Measurements from ENCODE around the gene GEMIN5.

The GEMIN5 gene

DNA sequence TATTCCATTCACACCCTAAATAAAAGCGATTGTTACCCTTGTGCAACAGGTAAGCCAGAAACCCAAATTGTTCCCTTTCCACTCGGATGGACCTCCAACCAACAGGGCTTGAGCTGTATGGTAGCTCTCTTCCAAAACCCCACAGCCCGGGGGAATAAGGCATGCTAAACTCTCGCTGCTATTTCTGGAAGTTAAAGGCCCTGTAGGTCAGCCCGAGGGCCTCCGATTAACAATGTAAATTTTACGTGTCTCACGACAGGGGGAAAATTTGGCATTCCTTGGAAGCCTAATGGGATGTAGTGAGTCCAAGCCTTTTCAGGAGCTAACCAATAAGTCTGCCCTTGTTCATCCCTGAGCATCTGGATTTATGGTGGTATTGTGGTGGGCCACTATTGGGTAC is 53.6 kb downstream of the GEMIN5 start:
- DNase-seq: no peak

DNA sequence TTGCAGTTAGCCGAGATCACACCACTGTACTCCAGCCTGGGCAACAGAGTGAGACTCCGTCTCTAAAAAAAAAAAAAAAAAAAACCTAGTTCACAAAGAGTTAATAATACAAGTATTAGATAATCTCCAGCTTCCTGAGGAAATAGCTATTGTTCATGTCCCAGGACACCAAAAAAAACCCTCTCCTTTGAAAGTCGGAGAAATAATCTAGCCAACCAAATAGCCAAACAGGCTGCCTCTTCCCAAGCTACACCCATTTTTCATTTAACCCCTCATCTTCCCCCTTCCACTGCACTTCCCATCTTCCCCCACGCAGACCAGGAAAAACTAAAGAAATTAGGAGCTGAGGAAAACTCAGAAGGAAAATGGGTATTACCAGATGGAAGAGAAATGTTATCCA is 56.0 kb downstream of the GEMIN5 start:
- DNase-seq: no peak

DNA sequence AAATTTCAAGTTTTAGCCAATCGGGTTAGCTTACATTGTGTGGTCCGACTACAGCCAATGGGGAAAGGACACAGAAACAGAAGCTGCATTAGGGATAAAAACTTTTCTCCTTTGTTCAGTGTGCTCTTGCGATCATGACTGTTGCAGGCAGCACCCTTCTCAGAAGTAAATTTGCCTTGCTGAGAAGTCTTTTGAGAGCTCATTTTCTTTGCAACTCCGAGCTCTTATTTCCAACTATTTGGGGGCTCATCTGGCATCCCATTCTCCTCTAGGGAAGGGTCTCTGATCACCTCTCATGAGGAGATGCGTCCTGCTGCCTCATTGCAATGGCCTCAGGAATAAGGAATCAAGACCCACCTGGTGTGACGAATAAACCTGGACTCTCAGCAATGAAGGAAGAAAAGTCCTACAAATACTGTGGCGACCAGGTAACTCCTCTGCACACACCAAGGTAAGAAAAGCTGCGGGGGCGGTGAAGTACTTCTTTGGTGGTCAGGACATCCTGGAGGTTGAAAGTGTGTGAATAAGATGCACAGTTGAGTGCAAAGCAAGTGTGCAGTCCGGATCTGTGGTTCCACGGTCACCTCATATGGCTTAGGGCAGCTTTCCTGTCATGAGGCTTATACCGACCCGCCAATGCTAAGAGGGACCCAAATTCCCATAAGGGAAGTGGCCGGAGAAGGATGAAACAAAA is 59.2 kb downstream of the GEMIN5 start:
- DNase-seq: peak; percentile 56

DNA sequence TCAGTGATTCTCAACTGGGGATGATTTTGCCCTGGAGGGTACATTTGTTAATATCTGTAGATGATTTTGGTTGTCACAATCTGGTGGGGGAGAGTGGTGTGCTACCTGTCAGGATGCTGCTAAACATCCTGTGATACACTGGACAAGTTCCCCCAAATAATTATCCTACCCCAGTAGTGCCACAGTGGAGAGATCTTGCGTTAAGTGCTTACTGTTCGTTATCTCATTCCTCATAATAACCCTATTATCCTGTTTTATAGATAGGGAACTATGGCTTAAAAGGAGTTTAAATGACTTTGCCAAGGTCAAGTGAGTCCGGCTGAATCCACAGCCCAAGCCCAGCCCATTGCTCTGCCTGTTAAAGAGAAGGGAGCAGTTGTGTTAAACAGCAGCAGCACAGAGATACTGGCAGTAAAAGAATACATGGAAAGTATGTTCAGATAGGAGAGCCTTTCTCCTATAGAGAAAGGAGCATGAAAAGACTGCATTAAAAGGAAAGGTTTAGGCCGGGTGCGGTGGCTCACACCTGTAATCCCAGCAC is 64.2 kb downstream of the GEMIN5 start:
- DNase-seq: no peak

DNA sequence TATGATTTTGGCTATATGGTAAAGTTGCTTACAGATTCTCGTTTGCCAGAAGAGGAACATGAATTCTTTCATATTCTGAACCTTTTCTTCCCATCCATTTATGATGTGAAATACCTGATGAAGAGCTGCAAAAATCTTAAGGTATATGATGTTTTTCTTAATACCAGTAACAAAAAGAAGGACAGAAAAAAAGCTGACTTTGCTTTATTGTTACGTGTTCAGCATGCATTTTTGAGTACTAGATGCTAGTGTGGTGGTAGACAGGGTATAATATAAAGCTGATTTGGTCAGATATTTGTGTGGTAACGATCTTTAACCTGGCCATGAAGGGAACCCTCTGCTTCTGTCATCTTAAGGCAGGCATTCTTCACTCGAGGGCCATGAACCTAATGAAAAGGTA is 66.3 kb downstream of the GEMIN5 start:
- no peak for DNase-seq

DNA sequence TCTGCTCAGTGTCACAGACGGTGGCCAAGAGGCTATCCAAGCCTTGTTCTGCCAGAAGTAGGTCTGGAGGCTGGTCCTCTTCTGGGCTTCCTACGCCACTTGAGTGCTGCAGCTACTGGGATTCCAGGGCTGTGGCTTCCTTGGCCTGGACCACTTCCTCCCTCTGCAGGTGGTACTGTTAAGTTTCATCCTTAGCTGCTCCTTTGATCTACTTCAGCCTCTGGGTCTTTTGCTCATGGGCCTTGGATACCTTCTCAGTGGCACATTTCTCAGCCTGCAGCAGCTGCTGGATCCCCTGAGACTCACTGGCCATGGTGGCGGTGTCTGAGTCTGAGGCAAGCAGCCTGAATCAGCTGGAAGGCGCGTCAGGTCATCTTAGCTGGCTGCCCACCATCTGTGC is 69.3 kb downstream of the GEMIN5 start:
- DNase-seq: peak; percentile 53

DNA sequence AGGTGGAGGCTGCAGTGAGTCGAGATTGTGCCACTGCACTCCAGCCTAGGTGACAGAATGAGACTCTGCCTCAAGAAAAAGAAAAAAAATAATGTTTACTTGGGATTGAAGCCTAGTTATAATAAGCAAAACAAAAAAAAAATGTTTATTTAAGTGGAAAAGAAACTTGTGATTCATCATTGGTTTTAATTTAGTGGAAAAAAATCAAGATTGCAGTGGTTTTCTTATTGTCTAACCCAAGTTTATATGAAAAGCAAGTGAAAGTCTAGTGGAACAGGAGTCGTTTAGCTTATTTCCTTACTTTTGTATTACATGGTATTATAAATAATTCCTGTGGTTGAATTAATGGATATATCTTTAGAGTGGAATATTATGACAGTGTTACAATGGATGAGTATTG is 71.2 kb downstream of the GEMIN5 start:
- no peak for DNase-seq

DNA sequence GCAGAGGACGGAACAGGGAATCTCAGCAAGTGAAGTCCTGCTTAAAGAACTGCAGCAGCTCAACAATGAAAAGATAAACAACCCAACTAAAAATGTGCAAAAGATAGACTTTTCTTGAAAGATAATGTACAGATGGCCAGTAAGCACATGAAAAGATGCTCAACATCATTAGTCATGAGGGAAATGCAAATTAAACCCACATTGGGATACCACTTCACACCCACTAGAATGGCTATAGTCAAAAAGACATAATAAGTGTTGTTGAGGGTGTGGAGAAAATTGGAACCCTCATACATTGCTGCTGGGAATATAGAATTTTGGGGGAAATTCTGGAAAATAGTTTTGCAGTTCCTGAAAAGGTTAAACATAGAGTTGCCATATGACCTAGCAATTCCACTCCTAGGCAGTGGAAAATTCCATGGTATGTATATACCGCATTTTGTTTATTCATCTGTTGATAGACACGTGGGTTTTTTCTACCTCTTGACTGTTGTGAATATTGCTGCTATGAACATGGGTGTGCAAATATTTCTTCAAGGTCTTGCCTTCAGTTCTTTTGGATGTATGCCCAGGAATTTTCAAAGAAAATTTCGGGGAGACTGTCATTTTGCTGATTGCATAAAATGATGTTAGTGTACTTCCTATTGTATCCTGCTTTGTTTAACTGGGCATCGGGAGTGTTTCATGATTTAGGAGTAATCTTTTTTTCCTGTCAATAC is 72.4 kb downstream of the GEMIN5 start:
- no peak for DNase-seq

DNA sequence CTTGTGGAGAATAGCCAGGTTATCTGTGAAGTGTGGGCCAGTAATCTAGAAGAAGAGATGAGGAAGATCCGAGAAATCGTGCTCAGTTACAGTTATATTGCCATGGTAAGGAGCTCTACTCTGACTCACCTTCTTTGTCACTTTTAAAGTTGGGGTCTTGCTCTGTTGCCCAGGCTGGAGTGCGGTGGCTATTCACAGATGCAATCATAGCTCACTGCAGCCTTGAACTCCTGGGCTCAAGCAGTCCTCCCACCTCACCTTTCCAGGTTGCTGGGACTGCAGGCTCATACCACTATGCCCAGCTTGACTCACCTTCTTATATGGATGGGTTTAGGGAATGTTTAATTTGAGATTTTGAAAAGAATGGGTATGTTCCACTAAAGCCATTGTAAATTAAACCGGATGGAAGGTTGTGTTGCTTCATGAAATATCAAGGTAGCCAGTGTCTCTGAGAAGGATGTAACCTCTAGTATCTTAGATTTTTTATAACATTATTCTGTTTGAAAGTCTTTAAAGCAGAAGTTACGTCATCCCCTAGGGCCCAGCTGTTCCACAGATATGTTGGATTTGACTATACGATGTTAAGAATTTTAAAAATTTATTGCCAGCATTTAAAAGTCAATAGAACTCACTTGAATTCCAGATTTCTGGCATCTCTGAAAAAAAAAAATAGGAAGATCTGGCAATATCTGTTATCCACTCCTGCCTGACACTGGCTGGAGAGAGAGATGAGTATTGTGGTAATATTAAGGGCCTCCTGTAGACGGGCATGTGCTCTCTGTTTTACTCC is 74.5 kb downstream of the GEMIN5 start:
- no peak for DNase-seq

DNA sequence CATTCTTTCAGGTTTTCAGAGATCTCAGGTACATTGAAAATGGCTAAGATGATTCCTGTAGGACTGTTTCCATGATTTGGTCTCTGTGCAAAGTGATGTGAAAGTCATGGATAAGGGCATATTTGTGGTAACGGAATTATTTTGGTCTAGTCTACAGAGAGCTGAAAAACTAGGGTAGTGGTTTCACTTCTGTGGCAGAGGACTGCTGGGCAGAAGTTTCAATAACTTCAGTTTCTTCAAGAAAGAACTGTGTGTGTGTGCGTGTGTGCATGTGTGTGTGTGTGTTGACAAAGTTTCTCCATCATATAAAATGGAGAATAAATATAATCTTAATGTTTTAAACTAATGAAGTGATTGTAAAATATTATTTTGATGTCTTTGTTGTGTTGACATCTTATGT is 75.2 kb downstream of the GEMIN5 start:
- no peak for DNase-seq

DNA sequence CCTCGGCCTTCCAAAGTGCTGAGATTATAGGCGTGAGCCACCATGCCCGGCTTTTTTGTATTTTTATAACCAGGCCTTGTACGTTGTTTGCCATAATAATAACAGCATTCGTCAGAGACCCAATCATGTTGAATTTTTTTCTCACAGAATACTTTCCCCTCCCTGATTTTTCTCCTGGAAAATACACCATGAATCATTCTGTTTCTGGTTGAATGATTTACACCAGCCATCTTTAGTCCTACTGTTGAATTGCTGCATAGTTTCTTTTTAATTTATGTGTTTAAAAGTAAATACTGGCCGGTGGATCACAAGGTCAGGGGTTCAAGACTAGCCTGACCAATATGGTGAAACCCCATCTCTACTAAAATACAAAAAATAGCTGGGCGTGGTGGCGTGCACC is 76.1 kb downstream of the GEMIN5 start:
- no peak for DNase-seq

DNA sequence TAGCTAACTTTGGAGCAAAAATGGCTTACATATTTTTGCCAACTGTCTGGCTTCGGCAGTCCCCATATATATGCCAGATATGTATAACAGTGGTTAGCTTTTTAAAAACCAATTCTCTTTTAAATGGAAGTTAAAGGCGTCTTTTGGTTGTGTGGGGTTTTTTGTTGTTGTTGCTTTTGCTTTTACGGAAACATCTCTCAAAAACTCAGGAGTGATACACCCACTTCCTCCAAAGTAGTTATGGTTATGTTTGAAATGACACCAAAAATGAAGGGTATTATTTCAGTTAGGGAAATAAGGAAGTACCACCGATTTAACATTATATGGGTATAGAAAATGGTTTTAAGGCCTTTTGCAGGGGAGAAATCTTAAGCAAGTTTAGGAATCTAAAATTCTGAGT is 77.2 kb downstream of the GEMIN5 start:
- DNase-seq: peak; percentile 64

DNA sequence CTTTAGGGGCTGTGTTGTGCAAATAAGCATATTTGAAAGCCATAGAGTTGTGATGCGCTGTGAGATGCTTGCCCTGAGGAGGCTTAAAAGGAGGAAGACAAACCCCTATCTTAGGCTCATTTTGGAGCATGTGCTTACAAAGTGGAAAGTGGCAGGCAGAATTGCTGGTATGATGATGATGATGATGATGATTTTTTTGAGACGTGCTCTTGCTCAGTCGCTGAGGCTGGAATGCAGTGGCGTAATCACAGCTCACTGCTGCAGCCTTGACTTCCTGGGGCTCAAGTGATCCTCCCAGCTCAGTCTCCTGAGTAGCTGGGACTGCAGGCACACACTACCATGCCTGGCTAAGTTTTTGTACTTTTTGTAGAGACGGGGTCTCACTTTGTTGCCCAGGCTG is 77.9 kb downstream of the GEMIN5 start:
- peak; percentile 40 for DNase-seq

DNA sequence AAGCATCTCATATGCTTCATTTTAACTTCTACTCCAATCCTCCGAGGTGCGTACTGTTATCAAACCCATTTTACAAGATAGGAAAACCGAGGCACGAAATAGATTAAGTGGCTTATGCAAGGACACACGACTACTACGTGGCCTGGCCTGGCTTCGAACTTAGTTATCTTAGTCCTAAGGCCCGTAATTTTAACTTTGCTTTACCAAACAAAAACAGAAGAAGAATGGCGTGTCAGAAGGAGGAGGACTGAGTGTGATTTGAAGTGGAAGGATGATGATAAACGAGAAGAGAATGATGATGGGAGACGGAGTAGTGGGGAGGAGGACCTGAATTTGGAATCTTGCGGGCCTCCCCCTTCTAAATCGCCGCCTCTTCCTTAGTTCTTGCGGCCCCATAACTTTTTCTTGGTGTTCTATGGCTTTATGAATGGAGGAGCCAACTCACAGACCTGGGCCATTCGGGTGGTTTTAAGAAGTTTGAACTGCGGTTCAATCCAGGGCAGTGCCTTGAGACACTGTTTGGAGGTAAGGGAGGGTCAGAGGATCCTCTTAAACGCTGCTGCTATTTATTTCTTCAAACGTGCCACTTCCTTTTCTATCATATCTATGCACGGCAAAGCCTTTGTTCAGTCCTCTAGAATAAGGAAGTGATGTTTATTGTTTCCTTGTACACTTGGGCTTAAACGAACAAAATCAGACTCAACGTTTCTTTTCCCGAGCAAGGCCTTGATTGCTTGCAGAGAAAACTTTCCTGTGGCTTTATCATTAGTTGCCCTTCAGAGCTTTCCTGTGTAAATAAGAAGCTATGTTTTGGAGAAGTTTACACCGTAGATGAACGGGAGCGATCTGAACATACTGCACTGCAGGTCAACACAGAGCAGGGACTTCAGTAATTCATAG is 78.8 kb downstream of the GEMIN5 start:
- peak; percentile 83 for DNase-seq

DNA sequence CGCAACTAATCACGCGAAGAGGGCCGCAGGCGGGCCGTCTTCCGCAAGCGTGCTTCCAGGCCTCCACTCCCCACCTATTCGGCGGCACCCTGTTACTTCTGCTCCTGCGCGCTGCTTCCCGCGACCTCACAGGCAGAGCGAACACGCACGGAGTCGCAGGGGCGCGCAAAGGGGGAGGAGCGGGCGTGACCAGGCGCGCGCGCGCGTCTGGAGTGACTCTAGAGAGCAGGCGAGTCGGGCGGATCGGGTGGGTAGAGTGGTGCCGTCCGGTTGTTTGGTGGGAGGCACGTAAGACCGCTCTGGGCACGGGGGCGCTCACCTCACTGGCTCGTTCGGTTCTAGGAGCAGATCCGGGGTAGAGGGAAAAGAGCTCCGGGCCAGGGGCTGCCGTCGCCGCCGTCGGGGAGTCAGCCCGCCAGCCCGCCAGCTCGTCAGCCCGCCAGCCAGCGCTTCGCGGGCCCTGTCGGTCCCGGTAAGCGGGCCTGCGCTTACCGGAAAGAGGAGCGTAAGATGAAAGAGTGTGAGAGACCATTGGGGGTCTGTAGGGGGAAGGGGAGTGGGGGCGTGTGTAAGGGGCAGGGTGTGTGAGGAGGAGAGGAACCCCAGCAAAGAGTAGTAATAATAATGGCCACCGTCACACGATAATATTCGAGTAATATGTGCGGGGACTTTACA is 79.6 kb downstream of the GEMIN5 start, which contains the start of gene CNOT8:
Gene CNOT8, plus strand, starts transcription at position 331 of the 675 bp plus-strand sequence. CDS start 4,652 bp downstream, outside the sequence.
- peak; percentile 99 for DNase-seq

DNA sequence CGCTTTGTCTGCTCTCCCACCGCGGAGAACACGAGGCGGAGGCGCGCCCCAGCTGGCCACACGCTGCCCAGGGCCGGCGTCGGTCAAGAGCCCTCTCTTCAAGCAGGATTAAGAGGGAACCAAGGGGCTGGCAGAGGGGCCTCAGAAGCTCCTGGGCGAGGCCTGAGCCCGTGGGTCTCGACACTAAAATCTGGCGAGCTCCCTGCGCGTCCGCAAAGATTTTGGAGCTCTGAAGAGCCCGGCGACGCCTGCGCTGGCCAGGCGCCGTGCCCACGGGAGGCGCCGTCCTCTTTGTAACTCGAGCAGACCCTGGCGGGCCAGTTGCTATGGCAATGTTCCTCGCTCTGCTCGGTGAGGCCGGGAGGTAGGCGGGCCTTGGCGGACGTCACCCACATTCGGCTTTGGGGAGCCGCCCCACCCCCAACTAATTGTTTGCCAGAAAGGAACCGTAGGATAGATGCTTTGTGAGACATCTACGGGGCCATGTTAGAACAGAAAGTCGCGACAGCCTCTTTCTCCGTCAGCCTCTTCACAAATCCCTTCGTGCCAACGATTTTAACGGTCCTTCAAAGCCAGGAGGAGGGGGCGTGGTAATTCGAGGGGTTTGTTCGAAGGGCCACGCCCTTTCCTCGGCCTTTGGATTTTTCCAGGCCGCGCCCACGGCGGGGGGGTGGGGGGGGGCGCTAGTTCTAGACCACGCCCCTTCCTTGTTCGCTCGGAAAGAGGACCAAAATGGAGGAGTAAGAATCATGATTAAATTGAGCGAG is 80.3 kb downstream of the GEMIN5 start:
- peak; percentile 98 for DNase-seq

DNA sequence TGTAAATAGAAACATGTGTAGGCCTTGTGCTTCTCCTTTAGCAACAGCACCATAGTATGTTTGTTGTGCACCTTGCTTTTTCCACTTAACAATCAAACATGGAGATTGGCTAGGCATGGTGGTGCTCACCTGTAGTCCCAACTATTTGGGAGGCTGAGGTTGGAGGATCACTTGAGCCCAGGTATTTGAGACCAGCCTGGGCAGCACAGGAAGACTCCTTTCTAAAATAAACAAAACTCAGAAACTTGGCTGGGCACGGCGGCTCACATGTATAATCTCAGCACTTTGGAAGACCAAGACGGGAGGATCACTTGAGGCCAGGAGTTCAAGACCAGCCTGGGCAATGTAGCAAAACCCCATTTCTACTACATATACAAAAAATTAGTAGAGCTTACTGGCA is 86.7 kb downstream of the GEMIN5 start:
- DNase-seq: no peak

DNA sequence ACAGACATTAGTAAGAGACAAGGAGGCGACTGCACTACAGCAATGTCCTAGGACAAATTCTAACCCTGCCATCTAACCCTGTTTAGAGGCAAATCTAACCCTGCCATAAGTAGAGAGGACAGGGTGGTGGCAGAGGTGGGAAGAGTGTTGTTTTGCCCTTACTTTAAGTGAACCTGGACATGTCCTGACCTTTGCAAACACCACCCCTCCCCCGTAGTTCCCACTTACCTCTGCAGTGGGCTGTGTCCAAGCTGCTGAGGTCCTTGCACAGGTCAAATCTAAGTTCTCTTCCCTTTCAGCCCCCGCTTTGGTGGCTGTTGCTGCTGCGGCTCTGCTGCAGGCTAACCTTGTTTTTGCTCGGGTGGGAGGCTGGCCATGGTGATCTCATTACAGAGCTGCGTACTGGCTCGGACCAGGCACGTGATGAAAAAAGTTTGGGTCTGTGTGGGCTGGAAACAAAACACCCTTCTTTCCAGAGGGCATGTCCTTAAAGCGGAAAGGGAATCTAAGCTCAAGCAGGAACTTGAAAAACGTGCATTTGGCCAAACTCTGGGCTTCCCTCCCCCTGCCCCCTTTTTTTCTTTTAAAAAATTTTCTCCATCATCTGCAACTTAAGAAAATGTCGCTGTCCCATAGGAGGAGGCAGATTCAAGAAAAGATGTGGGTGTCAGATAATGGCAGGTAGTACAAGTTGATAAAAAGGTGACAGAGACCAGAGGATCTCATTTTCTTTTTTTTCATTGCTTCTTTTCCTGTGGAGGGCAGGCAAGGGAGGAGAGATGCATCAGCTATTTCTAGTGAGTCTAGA is 87.6 kb downstream of the GEMIN5 start, which contains the start of gene FAXDC2:
Gene FAXDC2, minus strand, starts transcription at position 349 of the 808 bp plus-strand sequence. CDS start 12,425 bp downstream, outside the sequence.
- peak; percentile 70 for DNase-seq

DNA sequence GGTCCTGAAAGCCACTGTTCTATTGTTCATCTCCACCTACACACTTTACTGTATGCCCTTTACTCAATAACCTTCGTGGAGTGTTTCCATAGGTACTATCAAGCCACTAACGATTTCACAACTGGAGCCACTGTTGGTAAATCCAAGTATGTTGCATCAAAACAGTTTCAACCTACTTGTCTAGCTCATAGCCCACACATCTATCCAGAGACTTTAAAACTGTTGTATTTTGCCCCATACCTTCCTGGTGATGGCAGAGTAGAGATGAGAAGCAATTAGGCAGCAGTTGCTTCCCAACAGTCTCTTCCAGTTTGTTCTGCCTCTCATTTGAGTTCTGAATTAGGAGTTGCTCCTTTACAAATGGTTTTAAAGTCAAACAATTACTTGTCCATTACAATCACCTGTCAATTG is 88.2 kb downstream of the GEMIN5 start:
- peak; percentile 66 for DNase-seq

DNA sequence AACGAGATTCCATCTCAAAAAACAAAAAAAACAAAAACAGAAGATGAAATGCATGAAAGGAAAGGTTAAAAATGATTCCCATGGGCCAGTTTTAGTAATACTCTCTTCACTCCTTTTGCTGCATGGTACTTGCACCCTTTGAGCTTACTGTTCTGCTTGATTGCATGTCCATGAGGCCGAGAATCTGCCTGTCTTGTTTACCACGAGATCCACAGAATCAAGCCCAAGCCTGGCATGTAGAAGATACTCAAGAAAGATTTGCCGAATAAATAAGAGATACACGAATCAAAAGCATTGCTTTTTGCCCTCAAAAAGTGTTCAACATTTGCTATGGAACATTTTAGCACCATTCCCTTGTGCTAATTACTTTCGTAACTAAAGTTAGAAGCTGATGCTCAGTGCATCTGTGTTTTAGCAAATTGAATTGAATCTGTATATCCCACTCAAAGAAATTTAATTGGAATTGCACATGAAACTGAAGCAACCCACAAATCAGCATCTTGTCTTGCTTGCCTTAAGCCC is 88.7 kb downstream of the GEMIN5 start:
- DNase-seq: no peak

Data from hematopoietic multipotent progenitor cell treated with erythropoietin and hydrocortisone succinate and interleukin-3 and kit ligand, for 4 days (in vitro differentiated cells).